Kidney tubule cell (primary cell): ENCODE data around the gene FANCE.
"Not testable (repeated sequence)": the region's sequence is repeated elsewhere in the genome, so short reads cannot be mapped to it uniquely, and the experiment has no call there.

Experiments used
- DNase-seq: peaks from one replicate; pipeline ENCODE4 v3.0.0-alpha.2; 2018; ENCODE audit warnings: low spot score

The FANCE gene

GRCh38 chr6:35432702-35433101 lies 19.4 kb upstream of the FANCE start:
- not testable (repeated sequence) for DNase-seq

GRCh38 chr6:35435074-35435837 lies 16.9 kb upstream of the FANCE start:
- DNase-seq, result no peak

- DNase-seq, result no peak
Measured at GRCh38 chr6:35436071-35436857, 15.9 kb upstream of the FANCE start.

- DNase-seq, result not testable (repeated sequence)
Measured at GRCh38 chr6:35438378-35439065, 13.6 kb upstream of the FANCE start.

- no peak for DNase-seq
Measured at GRCh38 chr6:35439308-35439707, 12.8 kb upstream of the FANCE start.

- no peak for DNase-seq
Measured at GRCh38 chr6:35441205-35441604, 10.9 kb upstream of the FANCE start.

- DNase-seq, result no peak
Measured at GRCh38 chr6:35441642-35442041, 10.5 kb upstream of the FANCE start.

- DNase-seq, result no peak
Measured at GRCh38 chr6:35442693-35443092, 9.4 kb upstream of the FANCE start.

- DNase-seq, result no peak
Measured at GRCh38 chr6:35443341-35444030, 8.7 kb upstream of the FANCE start.

- peak; percentile 23 for DNase-seq
Measured at GRCh38 chr6:35445691-35446090, 6.4 kb upstream of the FANCE start.

GRCh38 chr6:35448191-35448590 lies 3.9 kb upstream of the FANCE start:
- DNase-seq, result no peak

- peak; percentile 76 for DNase-seq
Measured at GRCh38 chr6:35449287-35449881, 2.8 kb upstream of the FANCE start.

- no peak for DNase-seq
Measured at GRCh38 chr6:35451354-35452182, 570 bp upstream of the FANCE start.

- no peak for DNase-seq
Measured at GRCh38 chr6:35453236-35453635, 1.1 kb downstream of the FANCE start.

GRCh38 chr6:35454391-35455110 lies 2.4 kb downstream of the FANCE start:
- DNase-seq, result no peak

GRCh38 chr6:35457907-35458306 lies 5.8 kb downstream of the FANCE start:
- DNase-seq, result no peak

- no peak for DNase-seq
Measured at GRCh38 chr6:35461270-35461669, 9.1 kb downstream of the FANCE start.

- DNase-seq, result no peak
Measured at GRCh38 chr6:35463292-35463691, 11.2 kb downstream of the FANCE start.

- DNase-seq, result no peak
Measured at GRCh38 chr6:35465646-35466045, 13.5 kb downstream of the FANCE start.
